ENCODE data around the gene CBX8. TPM values are rescaled to one million over a fixed set of nuclear protein-coding genes. Genes with fewer than 3 reads are reported as not detected.

The CBX8 gene
- total and polyA plus RNA-seq, 3 experiments from 2014 or later = 0.91 to 2.2 (median 1.9) TPM

GRCh38 chr17:79810130-79811010, 13.5 kb upstream of the CBX8 start:
- Mint-ChIP-seq H3K36me3 (no peaks in the 10 kb centered on the region), H3K9me3 (peaks cover 0 to 2% (median 0%) of the 10 kb centered on the region in 5 donors), H3K4me1 (peaks cover 21 to 34% (median 30%) of the 10 kb centered on the region in 3 donors), H3K27ac (peak overlapping the region in 3 of 8 donors; percentile 21 to 93 (median 66)), H3K27me3 (peaks cover 58 to 64% of the 10 kb centered on the region in 2 donors), H3K4me3 (peak overlapping the region in 4 of 7 donors; percentile 44 to 83 (median 50))
- Histone ChIP-seq H3K27ac (ENCODE audit: low read depth, low read length) (no peak overlapping the region), H3K36me3 (ENCODE audit: insufficient read depth, low read length) (no peaks in the 10 kb centered on the region), H3K9me3 (ENCODE audit: low read length) (no peaks in the 10 kb centered on the region), H3K4me3 (ENCODE audit: low read length) (no peak overlapping the region), H3K27me3 (ENCODE audit: insufficient read depth, low read length, poor library complexity, severe bottlenecking) (peaks cover 76% of the 10 kb centered on the region), H3K4me1 (ENCODE audit: insufficient read depth, low read length) (peaks cover 37% of the 10 kb centered on the region)
- CTCF ChIA-PET = interaction anchor here (3.2 to 3.3 kb wide), 2 partner anchors 12 to 30 kb away, joined by 23 to 24 read pairs; partner anchors contain the start of genes CBX4 and CBX8
- DNase-seq = peak; percentile 69 to 85 (median 76)
- POLR2A ChIA-PET = interaction anchor here (1.9 to 3.2 kb wide), 2 partner anchors 26 to 30 kb away, joined by 9 to 41 read pairs; partner anchors contain the start of gene CBX4

GRCh38 chr17:79809530-79810129, 12.8 kb upstream of the CBX8 start:
- H3K4me3 Mint-ChIP-seq = peak overlapping the region in 1 of 7 donors; percentile 11
- peak overlapping the region in 2 of 8 donors; percentile 72 to 79 for H3K27ac Mint-ChIP-seq
- no peak for DNase-seq
- peak overlapping the region; percentile 4 for H3K27ac ChIP-seq (ENCODE audit: low read depth, low read length)
- no peaks in the 10 kb centered on the region for H3K9me3 ChIP-seq (ENCODE audit: low read length)
- ChIA-PET CTCF (no interaction called here), POLR2A (no interaction called here)
- peaks cover 76% of the 10 kb centered on the region for H3K27me3 ChIP-seq (ENCODE audit: insufficient read depth, low read length, poor library complexity, severe bottlenecking)
- H3K4me1 Mint-ChIP-seq = peaks cover 22 to 41% (median 37%) of the 10 kb centered on the region in 3 donors
- H3K36me3 Mint-ChIP-seq = no peaks in the 10 kb centered on the region
- H3K9me3 Mint-ChIP-seq = peaks cover 0 to 2% (median 0%) of the 10 kb centered on the region in 5 donors
- H3K36me3 ChIP-seq (ENCODE audit: insufficient read depth, low read length) = no peaks in the 10 kb centered on the region
- H3K4me3 ChIP-seq (ENCODE audit: low read length) = no peak overlapping the region
- H3K27me3 Mint-ChIP-seq = peaks cover 64 to 71% of the 10 kb centered on the region in 2 donors
- H3K4me1 ChIP-seq (ENCODE audit: insufficient read depth, low read length) = peaks cover 38% of the 10 kb centered on the region

DNA sequence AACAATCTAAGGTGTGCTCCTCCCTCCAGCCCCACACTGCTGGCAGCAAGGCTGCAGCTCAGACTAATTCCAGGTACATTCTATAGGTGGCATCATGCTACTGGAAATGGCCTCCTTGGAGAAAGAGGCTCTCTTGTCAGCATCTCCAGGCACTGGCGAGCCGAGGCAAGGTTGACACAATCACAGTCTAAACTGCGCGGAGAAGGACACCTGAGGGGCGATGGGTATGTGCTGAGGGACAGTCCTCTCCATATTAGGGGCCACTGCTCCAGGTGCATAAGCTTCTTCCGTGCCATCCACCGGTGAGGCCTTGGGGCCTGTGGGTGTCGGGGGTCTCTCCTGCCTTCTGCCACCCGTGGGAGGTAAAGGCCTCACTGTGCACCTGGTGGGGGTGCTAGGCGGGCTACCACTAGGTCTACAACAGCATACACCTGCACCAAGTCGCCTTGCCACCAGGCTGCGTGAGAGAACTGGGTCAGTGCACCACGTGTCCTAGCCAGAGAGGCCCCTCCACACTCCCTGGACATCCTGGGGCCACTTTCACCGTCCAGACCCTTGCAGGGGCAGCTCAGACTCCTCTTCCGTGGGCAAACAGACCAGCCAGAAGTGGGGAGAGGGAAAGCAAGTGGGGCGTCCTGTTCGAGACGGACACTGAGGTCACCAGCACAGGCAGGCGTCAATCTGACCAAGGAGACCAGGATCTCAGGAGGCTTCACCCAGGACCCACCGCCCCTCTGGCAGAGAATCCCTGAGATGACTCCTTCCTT, 12.1 kb upstream of the CBX8 start:
- peak overlapping the region in 3 of 7 donors; percentile 34 to 49 (median 44) for H3K4me3 Mint-ChIP-seq

GRCh38 chr17:79806863-79807720, 10.2 kb upstream of the CBX8 start:
- Mint-ChIP-seq H3K27ac (peak overlapping the region in 3 of 8 donors; percentile 5 to 79 (median 32)), H3K9me3 (peaks cover 0 to 4% (median 2%) of the 10 kb centered on the region in 5 donors), H3K4me1 (peaks cover 16 to 38% (median 29%) of the 10 kb centered on the region in 3 donors), H3K27me3 (peaks cover 66 to 76% of the 10 kb centered on the region in 2 donors), H3K36me3 (no peaks in the 10 kb centered on the region), H3K4me3 (peak overlapping the region in 1 of 7 donors; percentile 36)
- Histone ChIP-seq H3K4me3 (ENCODE audit: low read length) (no peak overlapping the region), H3K9me3 (ENCODE audit: low read length) (no peaks in the 10 kb centered on the region), H3K27me3 (ENCODE audit: insufficient read depth, low read length, poor library complexity, severe bottlenecking) (peaks cover 88% of the 10 kb centered on the region), H3K4me1 (ENCODE audit: insufficient read depth, low read length) (peaks cover 42% of the 10 kb centered on the region), H3K27ac (ENCODE audit: low read depth, low read length) (no peak overlapping the region), H3K36me3 (ENCODE audit: insufficient read depth, low read length) (no peaks in the 10 kb centered on the region)
- CTCF ChIA-PET = interaction anchor here (0.7 to 1.7 kb wide), 4 partner anchors 17 to 33 kb away, joined by 3 to 5 read pairs (median 4); partner anchors contain the start of gene CBX4
- no peak for DNase-seq
- POLR2A ChIA-PET = interaction anchor here (0.9 kb wide), 1 partner anchor 35 kb away, joined by 3 read pairs; no protein-coding TSS in a partner anchor

More for the DNA sequence above, 12.1 kb upstream of the CBX8 start:
- Mint-ChIP-seq H3K27me3 (peaks cover 62 to 70% of the 10 kb centered on the region in 2 donors), H3K27ac (peak overlapping the region in 3 of 8 donors; percentile 33 to 79 (median 72)), H3K9me3 (peaks cover 0 to 4% (median 2%) of the 10 kb centered on the region in 5 donors), H3K36me3 (no peaks in the 10 kb centered on the region), H3K4me1 (peaks cover 20 to 38% (median 36%) of the 10 kb centered on the region in 3 donors)
- no peak overlapping the region for H3K27ac ChIP-seq (ENCODE audit: low read depth, low read length)
- no peak overlapping the region for H3K4me3 ChIP-seq (ENCODE audit: low read length)
- no peaks in the 10 kb centered on the region for H3K9me3 ChIP-seq (ENCODE audit: low read length)
- no peaks in the 10 kb centered on the region for H3K36me3 ChIP-seq (ENCODE audit: insufficient read depth, low read length)
- peaks cover 39% of the 10 kb centered on the region for H3K4me1 ChIP-seq (ENCODE audit: insufficient read depth, low read length)
- ChIA-PET CTCF (interaction anchor here (0.7 to 1.2 kb wide), 4 partner anchors 12 to 33 kb away, joined by 3 read pairs; partner anchors contain the start of gene CBX8), POLR2A (interaction anchor here (0.8 kb wide), 1 partner anchor 30 kb away, joined by 3 read pairs; the partner anchor contains the start of gene CBX4)
- peak in 1 of 5 donors; percentile 15 for DNase-seq
- H3K27me3 ChIP-seq (ENCODE audit: insufficient read depth, low read length, poor library complexity, severe bottlenecking) = peaks cover 76% of the 10 kb centered on the region

DNA sequence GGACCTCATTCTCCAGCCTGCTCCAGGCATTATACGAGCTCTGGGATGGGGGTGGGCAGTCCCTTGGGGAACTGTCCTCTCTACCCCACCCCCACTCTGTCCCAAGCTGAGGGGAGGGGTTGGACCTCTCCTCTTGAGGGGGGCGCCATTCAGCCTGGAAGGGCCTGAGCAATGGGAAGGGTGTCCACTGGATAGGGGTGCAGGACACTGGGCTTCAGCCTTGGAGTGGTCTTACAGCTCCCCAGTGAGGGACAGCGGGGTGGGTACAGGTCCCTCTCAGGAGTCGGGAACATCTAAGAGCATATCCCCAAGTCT, 9.5 kb upstream of the CBX8 start:
- Mint-ChIP-seq H3K36me3 (no peaks in the 10 kb centered on the region), H3K4me1 (peaks cover 15 to 39% (median 23%) of the 10 kb centered on the region in 3 donors), H3K27ac (peak overlapping the region in 1 of 8 donors; percentile 73), H3K27me3 (peaks cover 67 to 76% of the 10 kb centered on the region in 2 donors), H3K9me3 (peaks cover 0 to 4% (median 2%) of the 10 kb centered on the region in 5 donors), H3K4me3 (peak overlapping the region in 1 of 7 donors; percentile 36)
- ChIA-PET CTCF (interaction anchor here (0.9 to 1.7 kb wide), 3 partner anchors 16 to 34 kb away, joined by 3 to 5 read pairs (median 5); partner anchors contain the start of gene CBX4), POLR2A (no interaction called here)
- no peaks in the 10 kb centered on the region for H3K9me3 ChIP-seq (ENCODE audit: low read length)
- no peak overlapping the region for H3K4me3 ChIP-seq (ENCODE audit: low read length)
- no peak overlapping the region for H3K27ac ChIP-seq (ENCODE audit: low read depth, low read length)
- no peaks in the 10 kb centered on the region for H3K36me3 ChIP-seq (ENCODE audit: insufficient read depth, low read length)
- DNase-seq = no peak
- H3K4me1 ChIP-seq (ENCODE audit: insufficient read depth, low read length) = peaks cover 41% of the 10 kb centered on the region
- peaks cover 88% of the 10 kb centered on the region for H3K27me3 ChIP-seq (ENCODE audit: insufficient read depth, low read length, poor library complexity, severe bottlenecking)

GRCh38 chr17:79804856-79805696, 8.2 kb upstream of the CBX8 start:
- no peaks in the 10 kb centered on the region for H3K36me3 ChIP-seq (ENCODE audit: insufficient read depth, low read length)
- H3K27me3 ChIP-seq (ENCODE audit: insufficient read depth, low read length, poor library complexity, severe bottlenecking) = peaks cover 94% of the 10 kb centered on the region
- ChIA-PET CTCF (interaction anchor here (0.9 to 2.5 kb wide), 4 partner anchors 15 to 37 kb away, joined by 3 to 7 read pairs (median 5); partner anchors contain the start of gene CBX4), POLR2A (interaction anchor here (0.9 to 2.5 kb wide), 3 partner anchors 8 to 35 kb away, joined by 3 to 15 read pairs (median 7); partner anchors contain the start of gene CBX4)
- H3K4me3 ChIP-seq (ENCODE audit: low read length) = no peak overlapping the region
- no peaks in the 10 kb centered on the region for H3K9me3 ChIP-seq (ENCODE audit: low read length)
- H3K36me3 Mint-ChIP-seq = no peaks in the 10 kb centered on the region
- peaks cover 70 to 80% of the 10 kb centered on the region in 2 donors for H3K27me3 Mint-ChIP-seq
- peak overlapping the region in 5 of 8 donors; percentile 47 to 93 (median 74) for H3K27ac Mint-ChIP-seq
- H3K27ac ChIP-seq (ENCODE audit: low read depth, low read length) = no peak overlapping the region
- no peak for DNase-seq
- H3K4me3 Mint-ChIP-seq = peak overlapping the region in 5 of 7 donors; percentile 42 to 71 (median 54)
- peaks cover 0 to 6% (median 2%) of the 10 kb centered on the region in 5 donors for H3K9me3 Mint-ChIP-seq
- H3K4me1 ChIP-seq (ENCODE audit: insufficient read depth, low read length) = peaks cover 47% of the 10 kb centered on the region
- H3K4me1 Mint-ChIP-seq = peaks cover 17 to 42% (median 24%) of the 10 kb centered on the region in 3 donors
